Mucosa of descending colon (tissue), 3 donors: ENCODE measurements around the gene APH1B. TPM values are rescaled to one million over a fixed set of nuclear protein-coding genes. Genes with fewer than 3 reads are reported as not detected.

Experiments
- ATAC-seq: fragments of 200-7000 bp; cut with Tn5 transposase; one replicate; pipeline ENCODE4 v1.9.1; 2020; ENCODE audit warnings: mild to moderate bottlenecking, moderate library complexity
- DNase-seq, 3 donors: peaks; one replicate each; pipeline ENCODE4 v3.0.0-alpha.2; 2020
- H3K36me3 ChIP-seq: fragments of 200-600 bp; one replicate; pipeline ENCODE4 v1.8.0; 2021; ENCODE audit warnings: low read depth, mild to moderate bottlenecking
- H3K4me1 ChIP-seq: fragments of 200-600 bp; one replicate; pipeline ENCODE4 v1.8.0; 2021; ENCODE audit warnings: low read depth, mild to moderate bottlenecking
- H3K4me3 ChIP-seq: fragments of 200-600 bp; one replicate; pipeline ENCODE4 v1.8.0; 2021; ENCODE audit warnings: mild to moderate bottlenecking
- H3K9me3 ChIP-seq: fragments of 200-600 bp; one replicate; pipeline ENCODE4 v1.8.0; 2021; ENCODE audit warnings: mild to moderate bottlenecking
- CTCF ChIP-seq: fragments of 200-600 bp; IDR thresholded peaks from one replicate; pipeline ENCODE4 v1.8.0; 2022; ENCODE audit warnings: antibody characterized with exemption, mild to moderate bottlenecking
- intact Hi-C, 2 donors: fragments of 100-400 bp; cut with DNase I in 1 of 2; cut with micrococcal nuclease in 1 of 2; formaldehyde crosslinking; loops; one replicate each; pipeline versions ENCODE4 v1.11.0 to v1.11.1; 2022; cut with DNase I, micrococcal nuclease
- total RNA-seq, 3 donors: library from RNA; stranded (reverse); fragmentation: NEBNext Ultra II Directional in 2 of 3; extraction: Animal tissue kit (Norgen Biotek cat#: 25700) in 2 of 3; gene quantifications; one replicate each; pipeline versions ENCODE4 v1.2.1 to v1.2.4, GENCODE V29; 2021 to 2023
- donor health status: DM: no; HTN: no; CAD: no; lungs with moderate emphysema.
- donor health status: DM: no; HTN: no; CAD: no.
- donor health status: DM: no; HTN: yes; CAD: no.

Gene APH1B
- total RNA-seq, 3 donors from 2014 or later = 6.1 to 12.7 (median 11.4) TPM

GRCh38 chr15:63261311-63261710 is 16.1 kb upstream of the APH1B start:
- ATAC-seq (no peak), DNase-seq (no peak)
- no peaks in the 10 kb centered on the region for H3K9me3 ChIP-seq
- H3K4me3 ChIP-seq = no peak overlapping the region
- H3K36me3 ChIP-seq = no peaks in the 10 kb centered on the region
- H3K4me1 ChIP-seq = no peaks in the 10 kb centered on the region
- TF ChIP-seq CTCF = no peak
- intact Hi-C loops = no loop called here

- Histone ChIP-seq H3K36me3 (no peaks in the 10 kb centered on the region), H3K4me3 (no peak overlapping the region), H3K4me1 (no peaks in the 10 kb centered on the region), H3K9me3 (no peaks in the 10 kb centered on the region)
- ATAC-seq (no peak), DNase-seq (no peak)
- intact Hi-C loops = no loop called here
- TF ChIP-seq CTCF = no peak
These were observed 13.9 kb upstream of the APH1B start for GRCh38 chr15:63263519-63263918.

- no peak for TF ChIP-seq CTCF
- no peaks in the 10 kb centered on the region for H3K9me3 ChIP-seq
- DNase-seq (no peak), ATAC-seq (no peak)
- intact Hi-C loops = no loop called here
- H3K4me1 ChIP-seq = no peaks in the 10 kb centered on the region
- H3K4me3 ChIP-seq = no peak overlapping the region
- H3K36me3 ChIP-seq = no peaks in the 10 kb centered on the region
These were observed 12.6 kb upstream of the APH1B start for GRCh38 chr15:63264688-63265293.

- no peak for TF ChIP-seq CTCF
- intact Hi-C loops = no loop called here
These were observed 3.0 kb upstream of the APH1B start for GRCh38 chr15:63274427-63274826.

GRCh38 chr15:63276342-63277037 is 915 bp upstream of the APH1B start:
- DNase-seq (no peak), ATAC-seq (peak; percentile 1)
- no peak for TF ChIP-seq CTCF
- Histone ChIP-seq H3K4me3 (peak overlapping the region; percentile 15), H3K9me3 (no peaks in the 10 kb centered on the region), H3K4me1 (no peaks in the 10 kb centered on the region), H3K36me3 (no peaks in the 10 kb centered on the region)
- intact Hi-C loops = no loop called here

More at GRCh38 chr15:63274427-63274826, 3.0 kb upstream of the APH1B start:
- no peak for DNase-seq
- no peak overlapping the region for H3K4me3 ChIP-seq
- no peaks in the 10 kb centered on the region for H3K4me1 ChIP-seq
- H3K9me3 ChIP-seq = no peaks in the 10 kb centered on the region
- no peak for ATAC-seq
- no peaks in the 10 kb centered on the region for H3K36me3 ChIP-seq
